Choroid plexus epithelial cell (primary cell): ENCODE results near the gene DVL3.
A peak's percentile ranks its signal among the peaks of the same experiment; 100 is the strongest.

Experiments
- DNase-seq: peaks from one replicate; pipeline ENCODE4 v3.0.0-alpha.2; 2010; ENCODE audit warnings: low read depth
- H3K4me3 ChIP-seq: 2 replicates; pipeline ENCODE4 v1.5.1; 2011; ENCODE audit warnings: low read depth, mild to moderate bottlenecking, control low read depth, low read length, moderate library complexity
- TF ChIP-seq, protein P1 (sequence below): conservative IDR thresholded peaks from 2 replicates; pipeline ENCODE4 v1.5.1; 2011; ENCODE audit warnings: low read depth, mild to moderate bottlenecking, control low read depth, inconsistent platforms, low read length, moderate library complexity

Gene DVL3

DNA sequence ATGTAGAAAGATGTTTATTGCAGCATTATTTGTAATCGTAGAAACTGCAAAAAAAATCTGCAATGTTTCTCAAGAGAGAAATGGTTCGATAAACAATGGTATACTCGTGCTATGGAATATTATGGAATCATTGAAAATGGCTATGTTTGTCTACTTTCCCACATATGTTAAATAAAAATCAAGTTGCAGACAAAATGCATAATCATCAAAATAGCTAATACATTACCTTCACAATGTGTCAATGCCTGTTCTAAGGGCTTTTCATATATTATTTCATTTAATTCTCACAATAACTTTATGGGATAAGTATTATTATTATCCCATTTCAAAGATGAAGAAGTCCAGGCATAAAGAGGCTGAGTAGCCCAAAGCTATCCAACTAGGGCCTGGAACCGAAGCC is 22.2 kb upstream of the DVL3 start:
- TF ChIP-seq, protein P1, sequence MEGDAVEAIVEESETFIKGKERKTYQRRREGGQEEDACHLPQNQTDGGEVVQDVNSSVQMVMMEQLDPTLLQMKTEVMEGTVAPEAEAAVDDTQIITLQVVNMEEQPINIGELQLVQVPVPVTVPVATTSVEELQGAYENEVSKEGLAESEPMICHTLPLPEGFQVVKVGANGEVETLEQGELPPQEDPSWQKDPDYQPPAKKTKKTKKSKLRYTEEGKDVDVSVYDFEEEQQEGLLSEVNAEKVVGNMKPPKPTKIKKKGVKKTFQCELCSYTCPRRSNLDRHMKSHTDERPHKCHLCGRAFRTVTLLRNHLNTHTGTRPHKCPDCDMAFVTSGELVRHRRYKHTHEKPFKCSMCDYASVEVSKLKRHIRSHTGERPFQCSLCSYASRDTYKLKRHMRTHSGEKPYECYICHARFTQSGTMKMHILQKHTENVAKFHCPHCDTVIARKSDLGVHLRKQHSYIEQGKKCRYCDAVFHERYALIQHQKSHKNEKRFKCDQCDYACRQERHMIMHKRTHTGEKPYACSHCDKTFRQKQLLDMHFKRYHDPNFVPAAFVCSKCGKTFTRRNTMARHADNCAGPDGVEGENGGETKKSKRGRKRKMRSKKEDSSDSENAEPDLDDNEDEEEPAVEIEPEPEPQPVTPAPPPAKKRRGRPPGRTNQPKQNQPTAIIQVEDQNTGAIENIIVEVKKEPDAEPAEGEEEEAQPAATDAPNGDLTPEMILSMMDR, result no peak
- no peak for DNase-seq
- H3K4me3 ChIP-seq, result no peak overlapping the region

DNA sequence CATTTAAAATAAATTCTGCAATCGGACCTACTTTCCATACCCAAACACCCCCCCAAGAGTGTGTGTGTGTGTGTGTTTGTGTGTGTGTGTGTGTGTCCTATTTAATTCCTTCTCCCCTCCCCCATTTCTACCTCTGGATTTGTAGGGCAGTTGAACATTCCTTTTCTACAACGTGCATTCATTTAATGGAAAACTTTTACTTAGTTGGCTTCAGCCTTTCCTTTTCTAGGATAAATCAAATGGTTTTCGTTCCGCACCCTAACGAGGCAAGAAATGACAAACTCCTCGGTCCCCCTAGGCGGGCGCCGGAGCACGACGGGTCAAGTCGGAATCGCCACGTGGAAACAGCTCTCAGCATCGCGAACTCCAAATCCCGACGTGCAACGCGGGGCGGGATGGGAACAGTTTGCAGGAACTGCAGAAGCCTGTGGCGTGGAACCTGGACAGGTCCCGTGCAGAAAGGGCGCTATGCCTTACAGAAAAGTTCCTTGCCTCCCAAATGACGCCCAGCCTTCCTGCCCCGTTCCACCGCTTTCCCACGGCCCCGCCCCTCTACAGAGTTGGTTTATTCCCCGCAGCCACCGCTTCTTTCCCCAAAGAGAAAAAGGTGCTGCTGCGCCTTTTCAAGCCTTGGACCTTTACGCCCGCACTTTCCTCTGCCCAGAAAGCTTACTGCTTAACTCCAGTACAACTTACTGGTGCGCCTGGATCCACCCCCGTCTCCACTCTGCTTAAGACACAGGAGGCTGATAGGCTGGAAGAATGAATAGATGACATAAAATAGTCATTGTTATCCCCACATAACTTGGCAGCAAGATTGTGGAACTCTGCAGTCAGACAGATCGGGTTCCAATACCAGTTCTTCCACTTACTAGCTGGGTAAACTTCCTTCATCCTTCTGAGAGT is 21.1 kb upstream of the DVL3 start:
- DNase-seq, result peak; percentile 75
- TF ChIP-seq, protein P1, result no peak
- peak overlapping the region; percentile 87 for H3K4me3 ChIP-seq

DNA sequence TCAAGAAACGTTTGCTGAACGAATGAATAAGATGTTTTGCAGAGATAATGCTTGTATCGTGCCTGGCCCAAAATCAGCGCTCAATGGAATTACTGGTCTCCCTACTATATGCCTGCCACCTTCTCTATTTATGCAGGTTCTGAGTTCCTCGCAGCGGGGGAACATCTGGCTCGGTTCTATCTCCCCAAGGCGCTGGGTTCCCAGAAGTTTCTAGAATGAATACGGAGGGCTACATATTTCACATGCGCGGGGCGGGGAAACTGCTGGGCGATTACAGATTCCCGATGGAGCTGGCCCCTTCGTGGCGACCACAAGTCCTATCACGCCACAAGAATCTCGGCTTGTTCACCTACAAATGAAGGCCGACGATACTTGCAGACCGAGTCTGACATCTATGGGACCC is 20.4 kb upstream of the DVL3 start:
- TF ChIP-seq, protein P1, result no peak
- H3K4me3 ChIP-seq, result peak overlapping the region; percentile 87

DNA sequence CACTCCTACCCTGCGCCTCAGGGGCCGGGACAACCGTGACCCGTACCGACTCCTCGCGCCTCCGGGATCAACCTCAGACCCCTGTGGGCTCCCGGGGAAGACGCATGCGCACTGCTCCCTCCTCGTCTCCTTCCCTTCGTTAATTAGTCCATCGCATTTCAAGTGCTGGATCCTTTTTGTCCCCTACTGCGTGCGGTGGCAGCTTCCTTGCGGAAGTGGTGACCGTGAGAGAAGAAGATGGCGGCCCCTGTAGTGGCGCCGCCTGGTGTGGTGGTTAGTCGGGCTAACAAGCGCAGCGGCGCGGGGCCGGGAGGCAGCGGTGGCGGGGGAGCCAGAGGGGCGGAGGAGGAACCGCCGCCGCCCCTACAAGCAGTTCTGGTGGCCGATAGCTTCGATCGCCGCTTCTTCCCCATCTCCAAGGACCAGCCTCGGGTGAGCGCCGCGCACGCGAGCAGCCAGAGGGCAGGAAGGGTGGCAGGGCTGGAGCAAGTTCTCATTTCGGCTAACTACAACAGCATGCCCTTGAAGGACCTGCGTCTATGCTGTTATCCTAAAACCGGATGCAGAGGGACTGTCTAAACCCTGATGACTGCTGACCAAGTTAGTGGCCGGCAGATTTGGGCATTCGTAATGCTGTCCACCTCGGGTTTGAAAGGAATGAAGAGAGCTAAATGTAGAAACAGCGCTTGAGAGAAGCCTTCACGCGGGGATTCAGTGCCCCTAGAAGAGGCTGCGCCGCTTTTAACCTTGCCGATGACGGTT is 19.8 kb upstream of the DVL3 start, which contains the start of gene EIF2B5:
Gene EIF2B5 (plus strand): TSS at position 210 of the 762 bp plus-strand sequence. CDS start 28 bp downstream, at position 238.
- TF ChIP-seq, protein P1, result peak; percentile 54
- DNase-seq, result peak; percentile 89
- H3K4me3 ChIP-seq, result peak within 1 kb of the TSS; percentile 87

More for the DNA sequence above, 20.4 kb upstream of the DVL3 start:
- DNase-seq, result peak; percentile 35

DNA sequence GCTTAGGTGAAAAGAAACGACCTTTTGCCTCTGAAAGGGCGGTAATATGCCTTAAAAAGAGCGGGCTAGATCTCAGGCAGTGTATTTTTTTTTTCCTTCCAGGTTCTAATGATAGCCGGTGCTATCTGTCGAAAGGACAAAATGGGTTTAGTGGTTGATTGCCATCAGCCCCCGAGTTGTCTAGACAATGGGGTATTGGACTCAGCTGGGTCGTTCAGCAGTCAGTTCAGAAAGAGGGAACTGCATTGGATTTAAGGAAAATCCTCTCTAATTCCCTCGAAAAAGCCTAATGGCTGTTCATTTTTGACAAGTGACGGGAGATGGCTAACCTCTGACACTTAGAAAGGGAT is 19.3 kb upstream of the DVL3 start:
- no peak for DNase-seq
- TF ChIP-seq, protein P1, result no peak
- peak overlapping the region; percentile 87 for H3K4me3 ChIP-seq

DNA sequence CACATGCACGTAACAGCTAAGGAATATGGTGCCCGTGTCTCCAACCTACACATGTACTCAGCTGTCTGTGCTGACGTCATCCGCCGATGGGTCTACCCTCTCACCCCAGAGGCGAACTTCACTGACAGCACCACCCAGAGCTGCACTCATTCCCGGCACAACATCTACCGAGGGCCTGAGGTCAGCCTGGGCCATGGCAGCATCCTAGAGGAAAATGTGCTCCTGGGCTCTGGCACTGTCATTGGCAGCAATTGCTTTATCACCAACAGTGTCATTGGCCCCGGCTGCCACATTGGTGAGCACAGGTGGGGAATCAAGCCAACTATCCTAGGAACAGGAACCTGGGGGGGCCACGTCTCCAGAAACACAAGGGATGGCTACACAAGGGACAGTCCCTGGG is 14.7 kb upstream of the DVL3 start:
- no peak for DNase-seq
- H3K4me3 ChIP-seq, result no peak overlapping the region
- TF ChIP-seq, protein P1, result no peak
